SHP77 (cell line): ENCODE measurements around the gene CBFB.
"Not testable (repeated sequence)": the region's sequence is repeated elsewhere in the genome, so short reads cannot be mapped to it uniquely, and the experiment has no call there.

Source experiments
- DNase-seq, 2 experiments: peaks; one replicate each; lab custom pipeline; 2025; lab: John Stamatoyannopoulos, UW

Gene CBFB

GRCh38 chr16:67041520-67041919, 12.6 kb downstream of the CBFB start:
- DNase-seq = not testable (repeated sequence)

DNA sequence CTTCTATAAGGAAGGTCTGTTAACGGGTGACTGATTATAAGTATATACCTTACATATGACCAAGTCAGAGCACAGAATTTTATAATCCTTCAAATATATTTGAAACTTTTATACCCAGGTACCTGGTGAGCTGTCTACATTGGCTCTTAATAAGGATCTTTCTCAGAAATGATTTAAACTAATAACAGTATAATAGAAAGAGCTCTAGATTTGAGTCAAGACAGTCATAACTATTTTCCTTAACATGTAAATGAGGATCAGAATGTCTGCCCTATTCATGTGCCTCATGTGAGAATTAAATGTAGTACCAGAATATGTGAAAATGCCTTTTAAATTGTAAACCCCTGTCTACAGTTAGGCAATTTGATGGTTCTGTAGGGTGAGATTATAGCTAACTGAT, 14.5 kb downstream of the CBFB start:
- no peak for DNase-seq

GRCh38 chr16:67050796-67051195, 21.8 kb downstream of the CBFB start:
- DNase-seq = no peak

DNA sequence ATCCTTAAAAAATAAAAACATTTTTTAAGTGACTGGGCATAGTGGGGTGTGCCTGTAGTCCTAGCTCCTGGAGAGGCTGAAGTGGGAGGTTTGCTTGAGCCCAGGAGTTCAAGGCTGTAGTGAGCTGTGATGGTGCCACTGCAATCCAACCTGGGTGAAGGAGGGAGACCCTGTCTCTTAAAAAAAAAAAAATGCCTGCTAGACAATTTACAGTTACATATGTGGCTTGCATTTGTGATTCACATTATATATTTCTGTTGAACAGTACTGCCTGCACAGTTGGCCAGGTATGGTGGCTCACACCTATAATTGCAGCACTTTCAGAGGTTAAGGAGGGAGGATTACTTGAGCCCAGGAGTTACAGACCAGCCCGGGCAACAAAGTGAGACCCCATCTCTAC, 23.4 kb downstream of the CBFB start:
- DNase-seq = no peak

DNA sequence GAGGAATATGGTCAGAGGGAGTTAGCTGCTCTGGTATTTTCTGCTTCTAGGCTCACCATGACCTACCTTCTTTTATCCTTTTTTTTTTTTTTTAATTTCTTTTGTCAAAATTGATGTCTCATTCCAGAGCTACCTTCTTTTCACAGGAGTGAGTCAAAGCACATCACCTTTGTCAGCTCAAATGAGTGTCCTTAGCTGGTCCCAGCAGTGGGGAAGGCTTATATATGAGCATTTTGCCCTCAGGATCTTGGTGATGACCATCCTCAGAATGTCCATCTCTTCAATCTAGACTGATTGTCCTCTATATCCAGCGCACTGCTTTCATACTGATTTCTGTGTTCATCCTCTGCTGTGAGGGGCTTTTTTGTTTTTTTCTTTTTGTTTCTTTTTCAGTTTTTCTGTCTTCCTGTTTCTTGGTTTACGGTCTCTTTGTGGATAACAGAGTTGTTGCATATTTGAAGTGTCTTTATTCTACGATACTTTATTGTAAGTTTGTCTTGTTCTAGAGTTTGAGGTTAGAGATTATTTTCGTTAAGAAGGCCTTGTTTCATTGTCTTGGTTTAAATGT, 24.9 kb downstream of the CBFB start:
- DNase-seq = no peak

GRCh38 chr16:67054901-67055300, 26.0 kb downstream of the CBFB start:
- no peak for DNase-seq

- no peak for DNase-seq
Observed at GRCh38 chr16:67055712-67056487, 27.0 kb downstream of the CBFB start.

DNA sequence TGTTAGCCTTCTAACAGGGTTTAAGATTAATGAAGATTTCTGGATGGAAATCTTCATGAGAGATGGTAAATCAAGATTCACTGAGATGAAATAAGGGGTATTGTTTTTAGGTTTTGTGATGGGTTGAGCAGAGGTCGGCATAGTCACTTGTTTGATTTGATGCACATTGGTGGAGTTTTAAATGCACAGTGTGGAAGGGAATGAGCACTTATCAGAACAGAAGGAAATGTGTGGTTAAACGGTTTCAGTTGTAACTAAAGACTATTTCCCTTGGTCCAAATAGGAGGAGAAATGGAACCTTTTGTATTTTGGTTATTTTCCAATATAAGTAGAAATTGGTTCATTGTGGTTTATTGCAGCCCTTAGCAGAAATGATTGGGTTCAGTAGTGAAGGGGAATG, 34.1 kb downstream of the CBFB start:
- DNase-seq = no peak

GRCh38 chr16:67068212-67068753, 39.3 kb downstream of the CBFB start:
- no peak for DNase-seq

DNA sequence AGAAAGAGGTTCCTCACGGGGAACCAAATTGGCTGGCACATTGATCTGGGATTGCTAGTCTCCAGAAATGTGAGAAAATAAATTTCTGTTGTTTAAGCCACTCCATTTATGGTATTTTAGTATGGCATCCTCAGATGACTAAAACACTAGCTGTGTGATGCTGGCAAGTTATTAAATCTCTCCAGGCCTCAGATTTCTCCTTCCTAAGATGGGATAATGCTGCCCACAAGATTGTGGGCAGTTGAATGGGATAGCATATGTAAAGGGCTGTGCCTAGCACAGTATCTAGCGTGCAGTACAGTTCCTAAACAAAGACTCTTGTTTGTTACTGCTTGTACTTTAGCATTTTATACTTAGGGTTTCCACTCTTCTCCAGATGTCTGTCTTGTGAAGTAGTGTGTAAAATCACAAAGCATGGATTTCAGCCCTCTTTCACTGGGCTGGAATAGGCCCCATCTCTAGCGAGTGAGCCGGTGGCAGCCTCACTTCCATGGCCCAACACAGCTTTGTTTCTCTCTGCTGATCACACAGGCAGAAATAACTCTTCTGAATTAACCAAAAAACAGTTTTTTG, 42.6 kb downstream of the CBFB start:
- no peak for DNase-seq

DNA sequence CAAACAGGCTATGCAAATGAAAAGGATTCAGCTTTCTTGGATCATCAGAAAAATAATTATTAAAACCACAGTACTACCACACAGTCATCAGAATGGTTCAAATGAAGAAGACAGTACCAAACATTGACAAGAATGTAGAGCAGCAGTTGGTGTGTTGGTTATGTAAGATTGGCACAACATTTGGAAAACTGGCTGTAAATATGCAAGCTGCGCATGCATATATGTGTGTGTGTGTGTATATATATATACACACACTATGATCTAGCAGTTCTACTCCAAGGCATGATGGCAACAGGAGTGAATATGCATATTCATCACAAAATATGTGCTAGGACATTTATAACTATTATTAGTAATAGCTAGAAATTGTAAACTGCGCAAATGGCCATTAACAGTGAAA, 46.4 kb downstream of the CBFB start:
- DNase-seq = no peak

DNA sequence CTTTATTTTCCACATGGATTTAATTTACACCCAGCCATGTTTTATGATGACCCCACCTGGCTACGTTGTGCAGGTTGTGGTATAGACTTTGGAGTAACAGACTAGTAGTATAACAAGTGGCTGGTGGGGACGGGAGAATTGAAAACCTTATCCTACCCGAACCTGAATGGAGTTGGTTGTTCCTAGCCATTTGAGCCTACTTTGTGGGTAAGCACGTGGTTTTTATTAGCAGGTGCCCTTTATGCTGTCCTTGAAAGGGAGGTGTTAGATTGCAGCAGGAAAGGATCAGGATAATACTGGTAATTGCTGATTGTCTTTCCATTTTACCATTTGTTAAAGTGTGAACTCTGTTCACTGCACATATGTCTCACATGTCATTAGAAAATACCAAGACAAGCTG, 48.9 kb downstream of the CBFB start:
- DNase-seq = no peak

DNA sequence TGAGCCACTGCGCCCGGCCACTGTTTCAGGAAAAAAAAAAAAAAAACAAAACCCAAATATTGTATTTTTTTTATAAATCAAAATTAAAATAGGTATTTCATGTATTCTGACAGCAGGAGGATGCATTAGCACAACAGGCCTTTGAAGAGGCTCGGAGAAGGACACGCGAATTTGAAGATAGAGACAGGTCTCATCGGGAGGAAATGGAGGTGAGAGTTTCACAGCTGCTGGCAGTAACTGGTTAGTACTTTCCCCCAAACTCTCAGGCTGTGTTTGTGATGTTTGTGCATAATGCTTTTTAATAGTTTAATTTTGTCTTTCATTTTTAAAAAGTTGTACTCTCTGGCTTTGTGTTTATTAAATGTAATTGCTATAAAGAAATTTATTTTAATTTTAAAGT, 53.2 kb downstream of the CBFB start:
- DNase-seq = no peak

DNA sequence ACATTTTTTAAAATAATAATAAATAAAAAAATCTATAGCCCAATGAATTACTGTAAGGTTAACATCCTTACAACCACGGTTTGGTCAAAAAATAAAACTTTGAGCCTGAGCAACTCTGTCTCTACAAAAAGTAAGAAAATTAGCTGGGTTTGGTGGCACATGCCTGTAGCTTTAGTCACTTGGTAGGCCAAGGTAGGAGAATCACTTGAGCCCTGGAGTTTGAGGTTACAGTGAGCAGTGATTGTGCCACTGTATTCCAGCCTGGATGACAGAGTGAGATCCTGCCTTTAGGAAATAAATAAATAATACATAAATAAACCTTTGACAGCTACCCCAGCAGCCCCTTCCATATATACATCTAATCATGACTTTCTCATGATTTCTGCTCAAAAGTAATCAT, 53.9 kb downstream of the CBFB start:
- DNase-seq = no peak

GRCh38 chr16:67084345-67085028, 55.5 kb downstream of the CBFB start:
- DNase-seq = no peak

DNA sequence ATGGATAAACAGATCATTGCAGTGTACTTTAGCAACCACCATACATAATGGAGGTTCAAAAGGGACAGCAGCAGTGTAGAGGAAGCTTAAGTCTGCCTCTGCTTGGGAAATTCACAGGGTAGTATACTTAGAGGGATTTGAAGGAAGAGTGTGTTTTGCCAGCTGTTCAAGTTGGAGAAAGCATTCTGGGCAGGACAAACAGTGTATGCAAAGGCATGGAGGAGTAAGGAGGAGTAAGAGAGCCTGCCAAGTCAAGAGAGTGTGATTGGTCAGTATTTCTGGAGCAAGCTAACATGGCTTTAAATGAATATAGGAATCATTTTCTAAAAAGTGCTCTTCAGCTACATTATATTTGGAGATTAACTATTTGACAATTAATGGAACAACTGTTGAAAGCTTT, 57.9 kb downstream of the CBFB start:
- no peak for DNase-seq

DNA sequence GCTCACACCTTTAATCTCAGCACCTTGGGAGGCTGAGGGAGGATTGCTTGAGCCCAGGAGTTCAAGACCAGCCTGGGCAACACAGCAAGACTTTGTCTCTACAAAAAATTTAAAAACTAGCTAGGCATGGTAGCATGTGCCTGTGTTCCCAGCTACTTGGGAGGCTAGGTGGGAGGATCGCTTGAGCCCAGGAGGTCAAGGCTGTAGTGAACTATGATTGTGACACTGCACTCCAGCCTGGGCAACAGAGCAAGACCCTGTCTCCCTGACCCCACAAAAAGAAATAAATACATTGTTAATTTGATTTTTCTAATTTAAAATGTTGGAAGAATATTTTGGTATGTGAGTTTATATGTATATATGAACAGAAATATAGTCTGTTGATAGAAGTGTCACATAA, 58.3 kb downstream of the CBFB start:
- DNase-seq = no peak

DNA sequence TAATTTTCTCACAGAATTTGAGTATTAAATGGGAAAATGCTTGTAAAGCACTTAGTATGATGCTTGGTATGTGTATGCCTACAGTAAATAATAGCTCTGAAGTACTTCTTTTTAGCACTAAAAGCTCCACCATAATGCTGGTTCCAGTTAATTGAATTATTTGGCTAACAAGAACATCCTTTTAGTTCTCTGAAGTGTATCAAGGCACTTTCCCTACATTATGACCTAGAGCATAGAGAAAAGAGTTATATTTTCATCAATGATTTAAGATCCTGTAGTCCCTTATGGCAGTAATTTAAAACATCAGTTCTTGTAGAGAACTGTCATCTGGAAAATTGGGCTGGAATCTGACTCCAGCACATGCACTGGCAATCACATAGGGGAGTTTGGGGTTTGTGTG, 58.9 kb downstream of the CBFB start:
- no peak for DNase-seq

DNA sequence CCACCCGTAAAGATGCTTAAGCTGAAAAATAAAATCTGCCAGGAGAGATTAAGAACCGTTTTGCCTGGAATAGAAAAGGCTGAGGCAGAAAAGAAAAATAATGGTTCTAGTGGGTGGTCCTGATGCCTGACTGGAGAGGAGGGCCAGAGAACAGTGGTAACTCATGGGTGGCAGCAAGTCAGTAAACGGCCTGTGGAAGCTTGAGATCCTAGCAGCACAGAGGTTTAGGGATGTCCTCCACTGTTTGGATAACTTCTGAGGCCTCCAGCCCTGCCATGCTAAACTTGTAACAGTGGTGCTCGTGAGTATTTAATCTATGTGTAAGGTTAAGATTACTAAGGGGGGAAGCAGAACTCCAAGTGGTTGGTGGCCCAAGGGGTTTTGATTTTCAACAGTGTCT, 59.6 kb downstream of the CBFB start:
- DNase-seq = no peak

DNA sequence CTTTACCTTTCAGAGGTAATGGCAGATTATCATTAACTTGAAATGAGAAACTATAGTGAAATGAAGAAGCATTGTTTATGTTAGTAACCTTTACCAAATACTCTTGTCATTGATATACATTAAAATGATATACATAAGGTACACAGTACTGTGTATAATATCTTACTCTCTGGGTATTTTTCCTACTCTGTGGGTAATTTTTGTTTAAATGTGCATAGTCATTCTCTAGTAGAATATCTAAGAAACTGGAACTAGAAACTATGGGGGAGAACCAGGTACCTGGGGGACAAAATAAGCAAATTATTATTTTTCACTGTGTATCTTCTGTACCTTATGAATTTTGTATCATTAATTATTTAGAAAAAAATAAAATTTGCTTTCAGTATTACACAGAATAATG, 60.2 kb downstream of the CBFB start:
- DNase-seq = no peak

- no peak for DNase-seq
Observed at GRCh38 chr16:67091906-67092566, 63.1 kb downstream of the CBFB start.

- no peak for DNase-seq
Observed at GRCh38 chr16:67093098-67093726, 64.3 kb downstream of the CBFB start.
